SK-N-SH treated with all-trans-retinoic acid at 6 μM for 48 hours (cell line): ENCODE measurements around the gene RBBP6.
A peak's percentile ranks its signal among the peaks of the same experiment; 100 is the strongest.

ENCODE experiments used
- ATAC-seq: fragments of 200-7000 bp; cut with Tn5 transposase; 3 replicates; pipeline ENCODE4 v1.9.1; 2020; ENCODE audit warnings: mild to moderate bottlenecking, moderate library complexity
- ARNTL ChIP-seq: fragments of 450-650 bp; formaldehyde crosslinking; IDR thresholded peaks from 2 replicates; pipeline ENCODE4 v1.5.0; 2020; ENCODE audit warnings: low read depth, mild to moderate bottlenecking, moderate library complexity, borderline replicate concordance
- CSDC2 ChIP-seq: fragments of 250-450 bp; sonication (Bioruptor Pico); IDR thresholded peaks from 2 replicates; pipeline ENCODE4 v1.5.0; 2020; ENCODE audit warnings: mild to moderate bottlenecking, moderate library complexity
- GLIS3 ChIP-seq: fragments of 250-450 bp; sonication (Bioruptor Pico); IDR thresholded peaks from 2 replicates; pipeline ENCODE4 v1.5.0; 2020; ENCODE audit warnings: mild to moderate bottlenecking, moderate library complexity
- ISL1 ChIP-seq: fragments of 250-450 bp; sonication (Bioruptor Pico); IDR thresholded peaks from 2 replicates; pipeline ENCODE4 v2.1.2; 2022; ENCODE audit warnings: mild to moderate bottlenecking, moderate library complexity
- OSR1 ChIP-seq: fragments of 250-450 bp; sonication (Bioruptor Pico); IDR thresholded peaks from 2 replicates; pipeline ENCODE4 v1.8.0; 2022; ENCODE audit warnings: moderate library complexity, mild to moderate bottlenecking, inconsistent platforms
- PATZ1 ChIP-seq: fragments of 250-450 bp; sonication (Bioruptor Pico); IDR thresholded peaks from 2 replicates; pipeline ENCODE4 v1.8.0; 2020; ENCODE audit warnings: mild to moderate bottlenecking, moderate library complexity, borderline replicate concordance
- PPARA ChIP-seq: fragments of 250-450 bp; sonication (Bioruptor Pico); IDR thresholded peaks from 2 replicates; pipeline ENCODE4 v1.5.0; 2020; ENCODE audit warnings: mild to moderate bottlenecking, borderline replicate concordance
- RARB ChIP-seq: fragments of 250-450 bp; sonication (Bioruptor Pico); IDR thresholded peaks from 2 replicates; pipeline ENCODE4 v1.8.0; 2021; ENCODE audit warnings: mild to moderate bottlenecking, moderate library complexity
- SNAI2 ChIP-seq: fragments of 250-450 bp; sonication (Bioruptor Pico); IDR thresholded peaks from 2 replicates; pipeline ENCODE4 v1.5.0; 2020; ENCODE audit warnings: mild to moderate bottlenecking, moderate library complexity
- TCF4 ChIP-seq: fragments of 250-450 bp; sonication (Bioruptor Pico); IDR thresholded peaks from 2 replicates; pipeline ENCODE4 v1.8.0; 2021; ENCODE audit warnings: mild to moderate bottlenecking, moderate library complexity, borderline replicate concordance
- TOX ChIP-seq: fragments of 250-450 bp; sonication (Bioruptor Pico); IDR thresholded peaks from 2 replicates; pipeline ENCODE4 v1.8.0; 2021; ENCODE audit warnings: mild to moderate bottlenecking, moderate library complexity, borderline replicate concordance
- ZC3H10 ChIP-seq: fragments of 250-450 bp; sonication (Bioruptor Pico); IDR thresholded peaks from 2 replicates; pipeline ENCODE4 v1.5.1; 2021; ENCODE audit warnings: mild to moderate bottlenecking, moderate library complexity
- ZFP3 ChIP-seq: fragments of 250-450 bp; sonication (Bioruptor Pico); IDR thresholded peaks from 2 replicates; pipeline ENCODE4 v1.5.0; 2020; ENCODE audit warnings: mild to moderate bottlenecking, moderate library complexity
- ZFP30 ChIP-seq: fragments of 450-650 bp; formaldehyde crosslinking; IDR thresholded peaks from 2 replicates; pipeline ENCODE4 v1.5.0; 2022; ENCODE audit warnings: mild to moderate bottlenecking, moderate library complexity
- ZNF565 ChIP-seq: fragments of 450-650 bp; formaldehyde crosslinking; conservative IDR thresholded peaks from 2 replicates; pipeline ENCODE4 v1.5.0; 2020; ENCODE audit warnings: low read depth, mild to moderate bottlenecking, moderate library complexity
- ZNF70 ChIP-seq: fragments of 450-650 bp; formaldehyde crosslinking; IDR thresholded peaks from 2 replicates; pipeline ENCODE4 v1.5.0; 2020; ENCODE audit warnings: mild to moderate bottlenecking, moderate library complexity
- ZNF8 ChIP-seq: fragments of 450-650 bp; formaldehyde crosslinking; IDR thresholded peaks from 2 replicates; pipeline ENCODE4 v1.5.0; 2020; ENCODE audit warnings: mild to moderate bottlenecking, moderate library complexity
- TF ChIP-seq, protein P1 (sequence below): fragments of 250-450 bp; sonication (Bioruptor Pico); IDR thresholded peaks from 2 replicates; pipeline ENCODE4 v1.5.1; 2020; ENCODE audit warnings: low read depth, mild to moderate bottlenecking, moderate library complexity
- TF ChIP-seq, protein P2 (sequence below): fragments of 250-450 bp; sonication (Bioruptor Pico); IDR thresholded peaks from 2 replicates; pipeline ENCODE4 v1.5.0; 2020; ENCODE audit warnings: mild to moderate bottlenecking, moderate library complexity

Gene RBBP6

DNA sequence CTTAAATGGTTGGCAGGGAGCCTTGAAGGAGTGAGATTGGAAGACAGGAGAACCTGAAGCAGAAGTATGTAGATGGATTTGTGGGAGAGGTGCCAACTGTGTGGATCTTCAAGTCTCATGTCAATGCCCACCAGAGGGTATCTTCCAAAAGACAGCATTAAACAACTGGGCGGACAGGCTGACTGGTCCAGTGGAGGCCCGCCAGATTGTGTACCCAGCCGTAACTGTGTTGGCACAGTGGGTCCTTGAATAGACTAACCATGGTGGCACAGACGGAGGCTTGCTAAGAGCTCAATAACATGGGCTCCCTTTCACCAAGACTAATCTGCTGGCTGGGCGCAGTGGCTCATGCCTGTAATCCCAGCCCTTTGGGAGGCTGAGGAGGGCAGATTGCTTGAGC is 24.2 kb upstream of the RBBP6 start:
- no peak for TF ChIP-seq ZNF70 (CRISPR knock-in tag)
- TF ChIP-seq, all 23 proteins: peak for 0
- ATAC-seq, result no peak

GRCh38 chr16:24516900-24517669 is 22.3 kb upstream of the RBBP6 start:
- ATAC-seq, result peak; percentile 95
- TF ChIP-seq ZNF8, result no peak
- TF ChIP-seq GLIS3, result no peak
- TF ChIP-seq ZFP30 (CRISPR knock-in tag), result no peak
- TF ChIP-seq RARB, result no peak

DNA sequence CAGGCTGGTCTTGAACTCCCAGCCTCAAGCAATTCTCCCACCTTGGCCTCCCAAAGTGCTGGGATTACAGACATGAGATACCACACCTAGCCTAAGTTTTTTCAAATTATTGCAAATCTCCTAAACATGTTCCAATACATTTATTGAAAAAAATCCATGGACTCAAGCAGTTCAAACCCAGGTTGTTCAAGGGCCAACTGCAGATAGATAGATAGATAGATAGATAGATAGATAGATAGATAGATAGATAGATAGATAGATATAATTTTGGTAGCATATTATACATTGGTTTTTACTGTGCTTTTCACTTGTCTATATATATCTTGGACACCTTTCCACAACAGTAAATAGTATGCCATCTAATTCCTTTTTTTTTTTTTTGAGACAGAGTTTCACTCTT is 20.9 kb upstream of the RBBP6 start:
- TF ChIP-seq ISL1 (CRISPR knock-in tag) (no peak), SNAI2 (CRISPR knock-in tag) (no peak), PATZ1 (CRISPR knock-in tag) (no peak), TCF4 (no peak), CSDC2 (CRISPR knock-in tag) (no peak), ZFP30 (CRISPR knock-in tag) (no peak), ZC3H10 (CRISPR knock-in tag) (no peak), ZNF565 (CRISPR knock-in tag) (no peak), OSR1 (CRISPR knock-in tag) (no peak), ARNTL (CRISPR knock-in tag) (no peak), TOX (no peak), ZFP3 (CRISPR knock-in tag) (no peak), RARB (no peak), ZNF8 (no peak)
- no peak for ATAC-seq

- no peak for ATAC-seq
- TF ChIP-seq RARB (no peak), TOX (no peak), GLIS3 (no peak), PPARA (CRISPR knock-in tag) (no peak), ARNTL (CRISPR knock-in tag) (no peak), ZNF70 (CRISPR knock-in tag) (no peak), ZNF565 (CRISPR knock-in tag) (no peak)
- TF ChIP-seq, protein P1, sequence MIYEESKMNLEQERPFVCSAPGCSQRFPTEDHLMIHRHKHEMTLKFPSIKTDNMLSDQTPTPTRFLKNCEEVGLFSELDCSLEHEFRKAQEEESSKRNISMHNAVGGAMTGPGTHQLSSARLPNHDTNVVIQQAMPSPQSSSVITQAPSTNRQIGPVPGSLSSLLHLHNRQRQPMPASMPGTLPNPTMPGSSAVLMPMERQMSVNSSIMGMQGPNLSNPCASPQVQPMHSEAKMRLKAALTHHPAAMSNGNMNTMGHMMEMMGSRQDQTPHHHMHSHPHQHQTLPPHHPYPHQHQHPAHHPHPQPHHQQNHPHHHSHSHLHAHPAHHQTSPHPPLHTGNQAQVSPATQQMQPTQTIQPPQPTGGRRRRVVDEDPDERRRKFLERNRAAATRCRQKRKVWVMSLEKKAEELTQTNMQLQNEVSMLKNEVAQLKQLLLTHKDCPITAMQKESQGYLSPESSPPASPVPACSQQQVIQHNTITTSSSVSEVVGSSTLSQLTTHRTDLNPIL (CRISPR knock-in tag), result no peak
- TF ChIP-seq, protein P2, sequence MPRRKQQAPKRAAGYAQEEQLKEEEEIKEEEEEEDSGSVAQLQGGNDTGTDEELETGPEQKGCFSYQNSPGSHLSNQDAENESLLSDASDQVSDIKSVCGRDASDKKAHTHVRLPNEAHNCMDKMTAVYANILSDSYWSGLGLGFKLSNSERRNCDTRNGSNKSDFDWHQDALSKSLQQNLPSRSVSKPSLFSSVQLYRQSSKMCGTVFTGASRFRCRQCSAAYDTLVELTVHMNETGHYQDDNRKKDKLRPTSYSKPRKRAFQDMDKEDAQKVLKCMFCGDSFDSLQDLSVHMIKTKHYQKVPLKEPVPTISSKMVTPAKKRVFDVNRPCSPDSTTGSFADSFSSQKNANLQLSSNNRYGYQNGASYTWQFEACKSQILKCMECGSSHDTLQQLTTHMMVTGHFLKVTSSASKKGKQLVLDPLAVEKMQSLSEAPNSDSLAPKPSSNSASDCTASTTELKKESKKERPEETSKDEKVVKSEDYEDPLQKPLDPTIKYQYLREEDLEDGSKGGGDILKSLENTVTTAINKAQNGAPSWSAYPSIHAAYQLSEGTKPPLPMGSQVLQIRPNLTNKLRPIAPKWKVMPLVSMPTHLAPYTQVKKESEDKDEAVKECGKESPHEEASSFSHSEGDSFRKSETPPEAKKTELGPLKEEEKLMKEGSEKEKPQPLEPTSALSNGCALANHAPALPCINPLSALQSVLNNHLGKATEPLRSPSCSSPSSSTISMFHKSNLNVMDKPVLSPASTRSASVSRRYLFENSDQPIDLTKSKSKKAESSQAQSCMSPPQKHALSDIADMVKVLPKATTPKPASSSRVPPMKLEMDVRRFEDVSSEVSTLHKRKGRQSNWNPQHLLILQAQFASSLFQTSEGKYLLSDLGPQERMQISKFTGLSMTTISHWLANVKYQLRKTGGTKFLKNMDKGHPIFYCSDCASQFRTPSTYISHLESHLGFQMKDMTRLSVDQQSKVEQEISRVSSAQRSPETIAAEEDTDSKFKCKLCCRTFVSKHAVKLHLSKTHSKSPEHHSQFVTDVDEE (CRISPR knock-in tag), result no peak
These were observed 18.4 kb upstream of the RBBP6 start for GRCh38 chr16:24520983-24521382.

GRCh38 chr16:24522751-24523150 is 16.6 kb upstream of the RBBP6 start:
- ATAC-seq, result no peak
- TF ChIP-seq CSDC2 (CRISPR knock-in tag) (no peak), ARNTL (CRISPR knock-in tag) (no peak), PPARA (CRISPR knock-in tag) (no peak), GLIS3 (no peak), ZFP30 (CRISPR knock-in tag) (no peak), TOX (no peak), ISL1 (CRISPR knock-in tag) (no peak), ZFP3 (CRISPR knock-in tag) (no peak), RARB (no peak), SNAI2 (CRISPR knock-in tag) (no peak)
- TF ChIP-seq, protein P1 (CRISPR knock-in tag), result no peak
